Measurements from ENCODE around the gene SLC43A3. TPM values are rescaled to one million over a fixed set of nuclear protein-coding genes. Genes with fewer than 3 reads are reported as not detected.
"Not testable (repeated sequence)": the region's sequence is repeated elsewhere in the genome, so short reads cannot be mapped to it uniquely, and the experiment has no call there.

The SLC43A3 gene
- total and polyA plus RNA-seq, 2 of the 4 experiments (the other 2 are of a cell fraction): 12.7 to 21.1 TPM

DNA sequence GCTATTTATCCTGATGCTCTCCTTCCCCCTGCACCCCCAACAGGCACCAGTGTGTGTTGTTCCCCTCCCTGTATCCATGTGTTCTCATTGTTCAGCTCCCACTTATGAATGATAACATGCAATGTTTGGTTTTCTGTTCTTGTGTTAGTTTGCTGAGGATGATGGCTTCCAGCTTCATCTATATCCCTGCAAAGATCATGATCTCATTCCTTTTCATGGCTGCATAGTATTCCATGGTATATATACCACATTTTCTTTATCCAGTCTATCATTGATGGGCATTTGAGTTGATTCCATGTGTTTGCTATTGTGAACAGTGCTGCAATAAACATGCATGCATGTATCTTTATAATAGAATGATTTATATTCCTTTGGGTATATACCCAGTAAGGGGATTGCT lies 65.5 kb downstream of the SLC43A3 start:
- H4K8ac ChIP-seq (ENCODE audit: low read depth in 2 of 2, low read length in 2 of 2); H3K4me1 ChIP-seq (ENCODE audit: control insufficient read depth, insufficient read depth, low read length); H3K27ac ChIP-seq (ENCODE audit: insufficient read depth, low read length); H3K4ac ChIP-seq (ENCODE audit: low read depth, low read length); H3K23ac ChIP-seq (ENCODE audit: low read depth, low read length); dilution Hi-C loops (cut with HindIII; ENCODE audit: low sequenced_read_pairs, unreplicated experiment); H2AK5ac ChIP-seq (ENCODE audit: low read depth, low read length); H3K79me1 ChIP-seq (ENCODE audit: low read depth in 1 of 2, low read length in 2 of 2); H3K14ac ChIP-seq (replicated peaks; ENCODE audit: low read depth, low read length); ATAC-seq (ENCODE audit: low read depth); H2AK9ac ChIP-seq (replicated peaks; ENCODE audit: low read depth, low read length, poor library complexity); H4K5ac ChIP-seq (ENCODE audit: low read depth, low read length); H4K20me1 ChIP-seq (ENCODE audit: insufficient read depth, low read length); DNase-seq; H3K9me3 ChIP-seq (ENCODE audit: control insufficient read depth, insufficient read depth, low read length); H3K4me2 ChIP-seq (ENCODE audit: low read depth, low read length); H2BK20ac ChIP-seq (ENCODE audit: low read depth, low read length); H4K91ac ChIP-seq (ENCODE audit: insufficient read depth, low read depth, low read length); H3K4me3 ChIP-seq (ENCODE audit: insufficient read depth, low read depth, low read length); intact Hi-C loops (cut with micrococcal nuclease); H2BK15ac ChIP-seq (ENCODE audit: low read depth, low read length); H3K36me3 ChIP-seq (ENCODE audit: control insufficient read depth, insufficient read depth, low read length); BruUV-seq (replicated peaks); H3K18ac ChIP-seq (ENCODE audit: low read depth, low read length); H2BK5ac ChIP-seq (ENCODE audit: low read depth, low read length, poor library complexity, severe bottlenecking); H3K9ac ChIP-seq (ENCODE audit: low read depth, low read length); H3K9me1 ChIP-seq (ENCODE audit: insufficient read depth, low read length); H2BK120ac ChIP-seq (ENCODE audit: low read depth, low read length); H3K56ac ChIP-seq (ENCODE audit: extremely low read depth, insufficient read depth, low read length); H2AFZ ChIP-seq (replicated peaks; ENCODE audit: low read length, poor library complexity); POLR2A ChIA-PET (ENCODE audit: unreplicated experiment): not testable (repeated sequence)
- H3K27me3 ChIP-seq (ENCODE audit: control insufficient read depth, insufficient read depth, low read length): peaks cover 47% of the 10 kb centered on the region
- in situ Hi-C loops (cut with MboI; ENCODE audit: low sequenced_read_pairs): loop anchor here (25.0 kb wide), 1 partner anchor 524 kb away; no protein-coding TSS in a partner anchor
- CTCF ChIA-PET: interaction anchor here (0.6 kb wide), 2 partner anchors 18 to 87 kb away, joined by 3 read pairs; no protein-coding TSS in a partner anchor

Measured in IMR-90 (cell line).